Tibial nerve (tissue), 4 donors: Measurements from ENCODE around the gene UBA7.

ENCODE experiments used
- EP300 ChIP-seq, 2 donors: sonication (generic); formaldehyde crosslinking; IDR thresholded peaks; one replicate each; pipeline ENCODE4 v1.6.1; 2017; ENCODE audit warnings: antibody characterized with exemption in 2 of 2, mild to moderate bottlenecking in 1 of 2
- POLR2A ChIP-seq, 2 donors: fragments of 450-650 bp; IDR thresholded peaks; one replicate each; pipeline ENCODE4 v1.6.1; 2017; ENCODE audit warnings: antibody characterized with exemption in 2 of 2, mild to moderate bottlenecking in 2 of 2, moderate library complexity in 2 of 2
- TF ChIP-seq, protein P1 (sequence below), 5 experiments: fragments of 200-600 bp in 3 of 5; fragments of 450-650 bp in 2 of 5; sonication (generic) in 3 of 5; IDR thresholded peaks; one replicate each; pipeline ENCODE4 v1.5.1; 2016 to 2019; ENCODE audit warnings: antibody characterized with exemption in 5 of 5, mild to moderate bottlenecking in 3 of 5, moderate library complexity in 2 of 5

DNA sequence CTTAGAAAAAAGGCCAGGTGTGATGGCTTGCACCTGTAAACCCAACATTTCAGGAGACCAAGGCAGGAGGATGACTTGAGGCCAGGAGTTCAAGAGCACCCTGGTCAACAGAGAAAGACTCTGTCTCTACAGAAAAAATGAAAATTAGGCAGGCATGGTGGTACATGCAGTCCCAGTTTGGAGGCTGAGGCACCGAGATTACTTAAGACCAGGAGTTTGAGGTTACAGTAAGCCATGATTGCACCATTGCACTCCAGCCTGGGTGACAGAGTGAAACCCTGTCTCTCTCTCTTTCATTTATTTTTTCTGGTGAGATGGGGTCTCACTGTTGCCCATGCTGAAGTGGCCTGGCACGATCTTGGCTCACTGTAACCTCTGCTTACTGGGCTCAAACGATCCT, 52.1 kb downstream of the UBA7 start:
- TF ChIP-seq, protein P1, sequence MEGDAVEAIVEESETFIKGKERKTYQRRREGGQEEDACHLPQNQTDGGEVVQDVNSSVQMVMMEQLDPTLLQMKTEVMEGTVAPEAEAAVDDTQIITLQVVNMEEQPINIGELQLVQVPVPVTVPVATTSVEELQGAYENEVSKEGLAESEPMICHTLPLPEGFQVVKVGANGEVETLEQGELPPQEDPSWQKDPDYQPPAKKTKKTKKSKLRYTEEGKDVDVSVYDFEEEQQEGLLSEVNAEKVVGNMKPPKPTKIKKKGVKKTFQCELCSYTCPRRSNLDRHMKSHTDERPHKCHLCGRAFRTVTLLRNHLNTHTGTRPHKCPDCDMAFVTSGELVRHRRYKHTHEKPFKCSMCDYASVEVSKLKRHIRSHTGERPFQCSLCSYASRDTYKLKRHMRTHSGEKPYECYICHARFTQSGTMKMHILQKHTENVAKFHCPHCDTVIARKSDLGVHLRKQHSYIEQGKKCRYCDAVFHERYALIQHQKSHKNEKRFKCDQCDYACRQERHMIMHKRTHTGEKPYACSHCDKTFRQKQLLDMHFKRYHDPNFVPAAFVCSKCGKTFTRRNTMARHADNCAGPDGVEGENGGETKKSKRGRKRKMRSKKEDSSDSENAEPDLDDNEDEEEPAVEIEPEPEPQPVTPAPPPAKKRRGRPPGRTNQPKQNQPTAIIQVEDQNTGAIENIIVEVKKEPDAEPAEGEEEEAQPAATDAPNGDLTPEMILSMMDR (IDR thresholded peaks at IDR 0.05): no peak
- TF ChIP-seq POLR2A (IDR thresholded peaks at IDR 0.05) (no peak), EP300 (IDR thresholded peaks at IDR 0.05) (no peak)
